Keratinocyte (primary cell): ENCODE data around the gene CDYL2. TPM values are rescaled to one million over a fixed set of nuclear protein-coding genes. Genes with fewer than 3 reads are reported as not detected.
A peak's percentile ranks its signal among the peaks of the same experiment; 100 is the strongest.

Experiments used
- DNase-seq: peaks from one replicate; pipeline ENCODE4 v3.0.0-alpha.2; 2011; ENCODE audit warnings: low read depth, missing footprints, low spot score
- FAIRE-seq: peaks from 2 replicates; lab custom pipeline; 2011; peaks lifted over from hg19 to GRCh38; lab: Jason Lieb, UNC
- H2AFZ ChIP-seq: 2 replicates; pipeline ENCODE4 v1.6.0; 2012; ENCODE audit warnings: low read length, control low read depth, inconsistent platforms; ENCODE audit not compliant: control insufficient read depth
- H3K27ac ChIP-seq: 2 replicates; pipeline ENCODE4 v1.5.1; 2011; ENCODE audit warnings: low read length; ENCODE audit not compliant: control insufficient read depth, insufficient read depth
- H3K27me3 ChIP-seq: 3 replicates; pipeline ENCODE4 v1.6.0; 2011; ENCODE audit warnings: low read length; ENCODE audit not compliant: control insufficient read depth, insufficient read depth; ENCODE audit errors: extremely low read depth
- H3K36me3 ChIP-seq, 2 experiments: 2 replicates in 1 of 2; 3 replicates in 1 of 2; pipeline ENCODE4 v1.5.1; 2011; ENCODE audit warnings: low read length in 2 of 2, mild to moderate bottlenecking in 1 of 2; ENCODE audit not compliant: control insufficient read depth in 2 of 2, insufficient read depth in 2 of 2; ENCODE audit errors: extremely low read depth in 1 of 2
- H3K4me1 ChIP-seq: 3 replicates; pipeline ENCODE4 v1.5.1; 2011; ENCODE audit warnings: low read length; ENCODE audit not compliant: control insufficient read depth, insufficient read depth; ENCODE audit errors: extremely low read depth
- H3K4me2 ChIP-seq: 3 replicates; pipeline ENCODE4 v1.6.0; 2011; ENCODE audit warnings: low read depth, low read length; ENCODE audit not compliant: control insufficient read depth, insufficient read depth; ENCODE audit errors: extremely low read depth
- H3K4me3 ChIP-seq, 3 experiments: fragments of 200-600 bp in 1 of 3; sonication (generic) in 1 of 3; 2 replicates in 2 of 3; 3 replicates in 1 of 3; pipeline ENCODE4 v1.5.1; 2011 to 2016; ENCODE audit warnings: low read length in 3 of 3, mild to moderate bottlenecking in 3 of 3, control low read depth in 2 of 3, inconsistent platforms in 1 of 3, low read depth in 1 of 3, mixed read lengths in 1 of 3, mixed run types in 1 of 3, moderate library complexity in 1 of 3; ENCODE audit not compliant: control insufficient read depth in 2 of 3, insufficient read depth in 2 of 3; ENCODE audit errors: extremely low read depth in 1 of 3
- H3K79me2 ChIP-seq: 2 replicates; pipeline ENCODE4 v1.6.0; 2012; ENCODE audit warnings: low read length; ENCODE audit not compliant: control insufficient read depth, insufficient read depth
- H3K9ac ChIP-seq: 3 replicates; pipeline ENCODE4 v1.6.0; 2011; ENCODE audit warnings: low read length; ENCODE audit not compliant: control insufficient read depth, insufficient read depth; ENCODE audit errors: extremely low read depth
- H3K9me1 ChIP-seq: 3 replicates; pipeline ENCODE4 v1.6.0; 2011; ENCODE audit warnings: low read length; ENCODE audit not compliant: control insufficient read depth, insufficient read depth; ENCODE audit errors: extremely low read depth
- H3K9me3 ChIP-seq: 2 replicates; pipeline ENCODE4 v1.5.1; 2012; ENCODE audit warnings: low read depth, low read length; ENCODE audit not compliant: control insufficient read depth
- H4K20me1 ChIP-seq: 3 replicates; pipeline ENCODE4 v1.6.0; 2011; ENCODE audit warnings: low read length; ENCODE audit not compliant: control insufficient read depth, insufficient read depth; ENCODE audit errors: extremely low read depth
- CTCF ChIP-seq, 3 experiments: IDR thresholded peaks in 1 of 3; conservative IDR thresholded peaks in 1 of 3; optimal IDR thresholded peaks in 1 of 3; 2 replicates in 2 of 3; 3 replicates in 1 of 3; pipeline versions ENCODE3 to v1.5.1; 2011; ENCODE audit warnings: low read length in 3 of 3, mild to moderate bottlenecking in 3 of 3, moderate library complexity in 2 of 3, control low read depth in 1 of 3, inconsistent platforms in 1 of 3; ENCODE audit not compliant: insufficient read depth in 2 of 3; ENCODE audit errors: extremely low read depth in 1 of 3
- EZH2 ChIP-seq: IDR thresholded peaks from one replicate; pipeline ENCODE4 v1.6.1; 2012; ENCODE audit warnings: inconsistent platforms, mild to moderate bottlenecking, low read length, moderate library complexity
- dilution Hi-C: fragments of 300-500 bp; cut with MboI; formaldehyde crosslinking; loops from one replicate; pipeline ENCODE4 v1.7.0; 2020; ENCODE audit warnings: low sequenced_read_pairs; ENCODE audit not compliant: extremely low pct_ligation_motif_present
- polyA plus RNA-seq, 5 experiments: library from polyadenylated mRNA; depleted of rRNA in 3 of 5; stranded (reverse) in 3 of 5; stranded (forward) in 1 of 5; unstranded in 1 of 5; fragments of >200 nt; gene quantifications; 1 replicate in 1 of 5; 2 replicates in 3 of 5; 3 replicates in 1 of 5; pipeline versions ENCODE4 v1.2.1 to v1.2.3, GENCODE V29; 2011 to 2012; ENCODE audit warnings: missing spikeins in 2 of 5, low read depth in 1 of 5, low replicate concordance in 1 of 5

Gene CDYL2
- polyA plus RNA-seq, 1 donor (not counting 4 experiments of a cell fraction or from before 2014, with no cell fraction given): 2.0 TPM

DNA sequence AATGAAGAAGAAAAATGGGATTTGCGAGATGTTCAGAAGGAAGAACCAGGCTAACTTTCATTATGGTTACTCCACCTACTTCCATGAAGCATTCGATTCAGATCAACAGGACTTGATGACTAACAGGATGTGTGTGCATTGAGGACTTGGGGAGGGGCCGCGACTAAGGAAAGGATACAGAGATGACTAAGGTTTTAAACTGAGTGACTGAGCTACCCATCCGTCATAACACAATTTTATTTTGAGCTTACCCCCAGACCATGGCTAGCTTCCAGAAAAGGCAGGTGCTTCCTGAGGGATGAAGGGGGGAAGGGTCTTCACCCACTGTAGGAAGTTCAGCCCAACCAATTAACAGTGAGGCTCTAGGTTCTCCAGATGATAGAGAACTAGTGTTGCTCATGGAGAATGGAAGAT lies 2.5 kb upstream of the CDYL2 start:
- no peaks in the 10 kb centered on the region for H3K36me3 ChIP-seq
- no peaks in the 10 kb centered on the region for H4K20me1 ChIP-seq
- peak; percentile 83 for FAIRE-seq
- no peaks in the 10 kb centered on the region for H3K9me3 ChIP-seq
- no peaks in the 10 kb centered on the region for H3K27me3 ChIP-seq
- dilution Hi-C loops: no loop called here
- peak; percentile 48 for DNase-seq
- peak overlapping the region; percentile 6 for H2AFZ ChIP-seq
- peak overlapping the region; percentile 57 for H3K4me2 ChIP-seq
- no peak overlapping the region for H3K9ac ChIP-seq
- H3K27ac ChIP-seq: peak overlapping the region; percentile 49
- H3K4me3 ChIP-seq: peak overlapping the region in 1 of 3 experiments; percentile 30
- no peaks in the 10 kb centered on the region for H3K79me2 ChIP-seq
- TF ChIP-seq EZH2 (no peak), CTCF (optimal IDR thresholded peaks at IDR 0.05 in 1 of 3, IDR thresholded peaks at IDR 0.05 in 1 of 3, conservative IDR thresholded peaks at IDR 0.05 in 1 of 3; ENCODE audit: extremely low read depth in 1 of 3, insufficient read depth in 2 of 3, low read length in 3 of 3) (no peak)
- no peaks in the 10 kb centered on the region for H3K9me1 ChIP-seq
- peaks cover 10% of the 10 kb centered on the region for H3K4me1 ChIP-seq

GRCh38 chr16:80806289-80806688 lies 1.9 kb upstream of the CDYL2 start:
- no peaks in the 10 kb centered on the region for H3K9me3 ChIP-seq
- dilution Hi-C loops: no loop called here
- FAIRE-seq (no peak), DNase-seq (no peak)
- TF ChIP-seq EZH2 (no peak), CTCF (optimal IDR thresholded peaks at IDR 0.05 in 1 of 3, IDR thresholded peaks at IDR 0.05 in 1 of 3, conservative IDR thresholded peaks at IDR 0.05 in 1 of 3; ENCODE audit: extremely low read depth in 1 of 3, insufficient read depth in 2 of 3, low read length in 3 of 3) (no peak)
- no peaks in the 10 kb centered on the region for H3K79me2 ChIP-seq
- peak overlapping the region; percentile 6 for H2AFZ ChIP-seq
- H3K27me3 ChIP-seq: no peaks in the 10 kb centered on the region
- peak overlapping the region; percentile 57 for H3K4me2 ChIP-seq
- H4K20me1 ChIP-seq: no peaks in the 10 kb centered on the region
- H3K4me1 ChIP-seq: peaks cover 10% of the 10 kb centered on the region
- no peak overlapping the region for H3K9ac ChIP-seq
- H3K4me3 ChIP-seq: no peak overlapping the region
- peak overlapping the region; percentile 49 for H3K27ac ChIP-seq
- H3K36me3 ChIP-seq: no peaks in the 10 kb centered on the region
- no peaks in the 10 kb centered on the region for H3K9me1 ChIP-seq
